A549 treated with DMSO at 1 μM for 4 hours (cell line): ENCODE data around the gene FAM185A. TPM values are rescaled to one million over a fixed set of nuclear protein-coding genes. Genes with fewer than 3 reads are reported as not detected.

Experiments
- total RNA-seq: library from RNA; stranded (reverse); fragments of 200-300 nt; extraction: Qiagen RNA extraction; gene quantifications from 5 replicates; pipeline ENCODE4 v1.2.3, GENCODE V29; 2022; ENCODE audit warnings: low read depth

FAM185A gene
- total RNA-seq = 4.9 to 8.3 TPM (median 7.2 TPM) in 5 replicates

GRCh38 chr7:102748605-102749444, at the start of gene FAM185A:
TSS of gene FAM185A (plus strand) at chr7:102748999. CDS start at chr7:102749208, 209 bp downstream.

Other genes with a start within 250 kb of the FAM185A start
- gene RASA4B, start 231.2 kb upstream of the FAM185A start, total RNA-seq = 1.4 to 1.9 TPM (median 1.7 TPM) in 5 replicates
- 1.1 to 3.8 TPM (median 3.1 TPM) in 5 replicates for gene UPK3BL2, start 205.3 kb upstream of the FAM185A start, total RNA-seq
- gene SPDYE2, start 197.8 kb upstream of the FAM185A start, total RNA-seq = 0.05 TPM in 1 of 5 replicates, not detected in the others
- 17.0 to 40.9 TPM (median 31.8 TPM) in 5 replicates for gene POLR2J3, start 176.4 kb upstream of the FAM185A start, total RNA-seq
- 2.2 to 2.9 TPM (median 2.6 TPM) in 5 replicates for gene RASA4, start 132.2 kb upstream of the FAM185A start, total RNA-seq
- 10.2 to 17.4 TPM (median 14.0 TPM) in 5 replicates for gene UPK3BL1, start 106.2 kb upstream of the FAM185A start, total RNA-seq
- 0.05 TPM in 1 of 5 replicates, not detected in the others for gene SPDYE2B, start 98.7 kb upstream of the FAM185A start, total RNA-seq
- 0.25 to 0.69 TPM (median 0.43 TPM) in 5 replicates for gene POLR2J2, start 77.3 kb upstream of the FAM185A start, total RNA-seq
- 0.05 to 0.10 TPM (median 0.08 TPM) in 3 of 5 replicates, not detected in the others for gene LRRC17, start 164.0 kb downstream of the FAM185A start, total RNA-seq